ENCODE data around the gene WDR82.

The WDR82 gene

GRCh38 chr3:52313188-52313773, 34.8 kb upstream of the WDR82 start:
- no peaks in the 10 kb centered on the region for H3K36me3 ChIP-seq (ENCODE audit: insufficient read depth, low read length)
- H3K27me3 ChIP-seq (ENCODE audit: insufficient read depth, low read length, poor library complexity, severe bottlenecking) = no peaks in the 10 kb centered on the region
- H3K79me2 ChIP-seq (ENCODE audit: insufficient read depth, low read length) = no peaks in the 10 kb centered on the region
- no peak overlapping the region for H3K9ac ChIP-seq (ENCODE audit: low read depth, low read length, poor library complexity, severe bottlenecking)
- no peaks in the 10 kb centered on the region for H3K9me2 ChIP-seq (replicated peaks; ENCODE audit: low read depth, low read length)
- H3K9me3 ChIP-seq (ENCODE audit: insufficient read depth, low read depth, low read length) = no peaks in the 10 kb centered on the region
- no peaks in the 10 kb centered on the region for H3K4me1 ChIP-seq (ENCODE audit: insufficient read depth, low read length, poor library complexity, severe bottlenecking)
- H3K4me2 ChIP-seq (ENCODE audit: low read depth, low read length, poor library complexity, severe bottlenecking) = no peak overlapping the region
- H3F3A ChIP-seq (ENCODE audit: low read depth) = no peaks in the 10 kb centered on the region
- no peaks in the 10 kb centered on the region for H4K20me1 ChIP-seq (ENCODE audit: insufficient read depth, low read length, poor library complexity, severe bottlenecking)
- no peak overlapping the region for H3K4me3 ChIP-seq (ENCODE audit: low read length, poor library complexity, severe bottlenecking)
- TF ChIP-seq EZH2phosphoT487 (IDR thresholded peaks at IDR 0.05; ENCODE audit: borderline replicate concordance) (no peak), CTCF (conservative IDR thresholded peaks at IDR 0.05; ENCODE audit: low read length) (no peak)
- no peak overlapping the region for H2AFZ ChIP-seq (ENCODE audit: low read length)

- Histone ChIP-seq H2AFZ (ENCODE audit: low read length) (no peak overlapping the region), H3K9ac (ENCODE audit: low read depth, low read length, poor library complexity, severe bottlenecking) (no peak overlapping the region), H3K9me3 (ENCODE audit: insufficient read depth, low read depth, low read length) (no peaks in the 10 kb centered on the region), H3K9me2 (replicated peaks; ENCODE audit: low read depth, low read length) (no peaks in the 10 kb centered on the region), H3K27me3 (ENCODE audit: insufficient read depth, low read length, poor library complexity, severe bottlenecking) (no peaks in the 10 kb centered on the region), H3K79me2 (ENCODE audit: insufficient read depth, low read length) (no peaks in the 10 kb centered on the region), H3K36me3 (ENCODE audit: insufficient read depth, low read length) (no peaks in the 10 kb centered on the region), H3F3A (ENCODE audit: low read depth) (no peaks in the 10 kb centered on the region), H4K20me1 (ENCODE audit: insufficient read depth, low read length, poor library complexity, severe bottlenecking) (no peaks in the 10 kb centered on the region), H3K4me1 (ENCODE audit: insufficient read depth, low read length, poor library complexity, severe bottlenecking) (no peaks in the 10 kb centered on the region), H3K4me3 (ENCODE audit: low read length, poor library complexity, severe bottlenecking) (no peak overlapping the region), H3K4me2 (ENCODE audit: low read depth, low read length, poor library complexity, severe bottlenecking) (no peak overlapping the region)
- TF ChIP-seq CTCF (conservative IDR thresholded peaks at IDR 0.05; ENCODE audit: low read length) (no peak), EZH2phosphoT487 (IDR thresholded peaks at IDR 0.05; ENCODE audit: borderline replicate concordance) (no peak)
These were observed 33.2 kb upstream of the WDR82 start for GRCh38 chr3:52311576-52312119.

- Histone ChIP-seq H3K27me3 (ENCODE audit: insufficient read depth, low read length, poor library complexity, severe bottlenecking) (no peaks in the 10 kb centered on the region), H4K20me1 (ENCODE audit: insufficient read depth, low read length, poor library complexity, severe bottlenecking) (no peaks in the 10 kb centered on the region), H3K36me3 (ENCODE audit: insufficient read depth, low read length) (no peaks in the 10 kb centered on the region), H3F3A (ENCODE audit: low read depth) (no peaks in the 10 kb centered on the region), H3K9me2 (replicated peaks; ENCODE audit: low read depth, low read length) (no peaks in the 10 kb centered on the region), H3K9me3 (ENCODE audit: insufficient read depth, low read depth, low read length) (no peaks in the 10 kb centered on the region), H3K9ac (ENCODE audit: low read depth, low read length, poor library complexity, severe bottlenecking) (no peak overlapping the region), H3K4me2 (ENCODE audit: low read depth, low read length, poor library complexity, severe bottlenecking) (no peak overlapping the region), H3K4me3 (ENCODE audit: low read length, poor library complexity, severe bottlenecking) (no peak overlapping the region), H3K79me2 (ENCODE audit: insufficient read depth, low read length) (no peaks in the 10 kb centered on the region), H3K4me1 (ENCODE audit: insufficient read depth, low read length, poor library complexity, severe bottlenecking) (no peaks in the 10 kb centered on the region), H2AFZ (ENCODE audit: low read length) (no peak overlapping the region)
- TF ChIP-seq CTCF (conservative IDR thresholded peaks at IDR 0.05; ENCODE audit: low read length) (no peak), EZH2phosphoT487 (IDR thresholded peaks at IDR 0.05; ENCODE audit: borderline replicate concordance) (no peak)
These were observed 32.6 kb upstream of the WDR82 start for GRCh38 chr3:52310861-52311575.
